Endothelial cell of umbilical vein (primary cell): ENCODE results near the gene RNF40. TPM values are rescaled to one million over a fixed set of nuclear protein-coding genes. Genes with fewer than 3 reads are reported as not detected.

Experiments used
- BruUV-seq: library from RNA; stranded (reverse); fragments of 400-500 nt; replicated peaks from 2 replicates; lab custom pipeline; 2021; lab: Mats Ljungman, UMichigan
- CTCF ChIA-PET: fragments of 300-600, 350-600 bp; sonication (Branson Sonifier 250); formaldehyde crosslinking; loops from one replicate; lab custom pipeline; 2021; ENCODE audit warnings: antibody characterized with exemption, inconsistent platforms; lab: Charles Lee
- POLR2A ChIA-PET: fragments of 300-600, 350-600 bp; sonication (Branson Sonifier 250); formaldehyde crosslinking; loops from one replicate; lab custom pipeline; 2021; ENCODE audit warnings: antibody characterized with exemption, inconsistent platforms; lab: Charles Lee
- DNase-seq: peaks from one replicate; pipeline ENCODE4 v3.0.0-alpha.2; 2011; ENCODE audit warnings: low read depth, low spot score
- FAIRE-seq: peaks from 2 replicates; lab custom pipeline; 2011; peaks lifted over from hg19 to GRCh38; lab: Jason Lieb, UNC
- H2AFZ ChIP-seq: 2 replicates; pipeline ENCODE4 v1.6.0; 2012; ENCODE audit warnings: low read depth, low read length, control low read depth, inconsistent platforms
- H3K27ac ChIP-seq: 2 replicates; pipeline ENCODE4 v1.5.1; 2011; ENCODE audit warnings: low read depth, mild to moderate bottlenecking, control low read depth, low read length, moderate library complexity; ENCODE audit not compliant: insufficient read depth
- H3K27me3 ChIP-seq, 2 experiments: 2 replicates each; pipeline versions ENCODE4 v1.6.0 to v1.6.1; 2011; ENCODE audit warnings: low read length in 2 of 2, mixed read lengths in 1 of 2; ENCODE audit not compliant: control insufficient read depth in 2 of 2, insufficient read depth in 2 of 2
- H3K36me3 ChIP-seq, 2 experiments: 2 replicates in 1 of 2; 3 replicates in 1 of 2; pipeline ENCODE4 v1.5.1; 2011; ENCODE audit warnings: low read length in 2 of 2, mild to moderate bottlenecking in 1 of 2, moderate library complexity in 1 of 2; ENCODE audit not compliant: control insufficient read depth in 2 of 2, insufficient read depth in 2 of 2; ENCODE audit errors: extremely low read depth in 1 of 2
- H3K4me1 ChIP-seq: 3 replicates; pipeline ENCODE4 v1.5.1; 2011; ENCODE audit warnings: mild to moderate bottlenecking, low read length; ENCODE audit not compliant: control insufficient read depth, insufficient read depth; ENCODE audit errors: extremely low read depth
- H3K4me2 ChIP-seq: 2 replicates; pipeline ENCODE4 v1.6.1; 2011; ENCODE audit warnings: low read length, control low read depth, mixed read lengths; ENCODE audit not compliant: insufficient read depth
- H3K4me3 ChIP-seq, 3 experiments: fragments of 200-600 bp in 1 of 3; sonication (generic), shearing (Covaris generic) in 1 of 3; replicated peaks in 1 of 3; 2 replicates each; pipeline ENCODE4 v1.5.1; 2011 to 2016; ENCODE audit warnings: control low read depth in 3 of 3, low read length in 3 of 3, mild to moderate bottlenecking in 2 of 3, inconsistent platforms in 1 of 3, low read depth in 1 of 3, moderate library complexity in 1 of 3; ENCODE audit not compliant: insufficient read depth in 1 of 3
- H3K79me2 ChIP-seq: 2 replicates; pipeline ENCODE4 v1.6.0; 2012; ENCODE audit warnings: low read length, inconsistent platforms; ENCODE audit not compliant: control insufficient read depth, insufficient read depth
- H3K9ac ChIP-seq: replicated peaks from 2 replicates; pipeline ENCODE3; 2011; ENCODE audit warnings: low read length, control low read depth; ENCODE audit not compliant: insufficient read depth; ENCODE audit errors: extremely low read depth
- H3K9me1 ChIP-seq: replicated peaks from 3 replicates; pipeline ENCODE4 v1.6.0; 2011; ENCODE audit warnings: mild to moderate bottlenecking, low read length; ENCODE audit not compliant: control insufficient read depth, insufficient read depth; ENCODE audit errors: extremely low read depth
- H3K9me3 ChIP-seq: replicated peaks from 2 replicates; pipeline ENCODE4 v1.5.1; 2012; ENCODE audit warnings: low read length, inconsistent platforms; ENCODE audit not compliant: control insufficient read depth, insufficient read depth
- H4K20me1 ChIP-seq: replicated peaks from 2 replicates; pipeline ENCODE3; 2011; ENCODE audit warnings: mild to moderate bottlenecking, low read length; ENCODE audit not compliant: control insufficient read depth, insufficient read depth; ENCODE audit errors: extremely low read depth
- EZH2 ChIP-seq: IDR thresholded peaks from 2 replicates; pipeline ENCODE4 v1.6.1; 2012; ENCODE audit warnings: borderline replicate concordance, low read depth, mild to moderate bottlenecking, moderate library complexity, low read length, inconsistent platforms; ENCODE audit not compliant: severe bottlenecking
- FOS ChIP-seq: IDR thresholded peaks from 2 replicates; pipeline ENCODE4 v1.6.1; 2011; ENCODE audit warnings: mild to moderate bottlenecking, low read length, moderate library complexity, borderline replicate concordance; ENCODE audit not compliant: insufficient read depth
- GATA2 ChIP-seq: IDR thresholded peaks from 2 replicates; pipeline ENCODE4 v1.7.0; 2011; ENCODE audit warnings: low read depth, mild to moderate bottlenecking, moderate library complexity, mixed read lengths, low read length; ENCODE audit not compliant: insufficient read length, insufficient read depth
- JUN ChIP-seq: IDR thresholded peaks from 2 replicates; pipeline ENCODE4 v1.6.1; 2011; ENCODE audit warnings: borderline replicate concordance, low read depth; ENCODE audit not compliant: insufficient read length, insufficient read depth
- MYC ChIP-seq: IDR thresholded peaks from one replicate; pipeline ENCODE4 v1.6.1; 2011; ENCODE audit warnings: mild to moderate bottlenecking, low read depth, low read length
- POLR2A ChIP-seq: IDR thresholded peaks from 2 replicates; pipeline ENCODE4 v1.6.1; 2012; ENCODE audit warnings: low read depth, mild to moderate bottlenecking, control low read depth, low read length
- POLR2AphosphoS5 ChIP-seq: IDR thresholded peaks from 2 replicates; pipeline ENCODE4 v1.6.1; 2012; ENCODE audit warnings: low read depth, mild to moderate bottlenecking, control low read depth, low read length, moderate library complexity; ENCODE audit not compliant: insufficient read depth
- dilution Hi-C: fragments of 300-500 bp; cut with MboI; formaldehyde crosslinking; loops from one replicate; pipeline ENCODE4 v1.15.0; 2019; ENCODE audit warnings: low sequenced_read_pairs; ENCODE audit not compliant: extremely low pct_ligation_motif_present
- intact Hi-C: fragments of 100-400 bp; cut with micrococcal nuclease; formaldehyde crosslinking; loops from one replicate; pipeline ENCODE4 v1.10.0; 2022
- polyA plus RNA-seq, 4 experiments: library from polyadenylated mRNA; depleted of rRNA in 3 of 4; stranded (reverse) in 3 of 4; unstranded in 1 of 4; fragments of >200 nt; gene quantifications; 2 replicates each; pipeline versions ENCODE4 v1.2.1 to v1.2.3, GENCODE V29; 2011 to 2012; ENCODE audit warnings: missing spikeins in 1 of 4
- total RNA-seq: library from RNA; stranded (reverse); gene quantifications from 2 replicates; pipeline ENCODE4 v1.2.3, GENCODE V29; 2021
- TF ChIP-seq, protein P1 (sequence below), 2 donors: IDR thresholded peaks; 1 replicate in 1 of 2; 2 replicates in 1 of 2; pipeline ENCODE4 v1.5.1; 2011; ENCODE audit warnings: low read length in 2 of 2, mild to moderate bottlenecking in 2 of 2, moderate library complexity in 2 of 2, control low read depth in 1 of 2, inconsistent platforms in 1 of 2, low read depth in 1 of 2; ENCODE audit not compliant: insufficient read depth in 1 of 2; ENCODE audit errors: extremely low read depth in 1 of 2
- TF ChIP-seq, protein P2 (sequence below): IDR thresholded peaks from 2 replicates; pipeline ENCODE4 v1.6.1; 2011; ENCODE audit not compliant: insufficient read depth, insufficient read length

The RNF40 gene
- total and polyA plus RNA-seq, 2 donors (not counting 3 experiments of a cell fraction or from before 2014, with no cell fraction given): 60.5 to 102 TPM

DNA sequence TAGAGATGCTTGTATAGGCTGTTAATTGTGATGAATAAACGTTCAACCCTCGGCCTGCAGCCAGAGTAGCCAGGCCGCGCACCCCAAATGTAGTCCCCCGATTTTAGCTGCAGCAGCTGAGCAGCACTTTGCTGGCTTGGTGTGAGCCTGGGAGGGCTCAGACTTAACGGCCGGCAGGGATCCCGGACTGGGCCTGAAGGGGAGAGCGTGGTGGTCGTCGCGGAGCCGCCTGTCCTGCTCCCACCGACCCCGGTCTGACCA lies 12.9 kb downstream of the RNF40 start:
- BruUV-seq: no TSS peak
- dilution Hi-C loops (no loop called here), intact Hi-C loops (no loop called here)
- H4K20me1 ChIP-seq: no peaks in the 10 kb centered on the region
- FAIRE-seq (no peak), DNase-seq (no peak)
- no peak overlapping the region for H2AFZ ChIP-seq
- H3K79me2 ChIP-seq: no peaks in the 10 kb centered on the region
- POLR2A ChIA-PET: no interaction called here
- no peaks in the 10 kb centered on the region for H3K9me1 ChIP-seq
- peak overlapping the region in 2 of 3 experiments; percentile 56 to 62 for H3K4me3 ChIP-seq
- TF ChIP-seq JUN: no peak
- H3K27me3 ChIP-seq: no peaks in the 10 kb centered on the region
- H3K9me3 ChIP-seq: no peaks in the 10 kb centered on the region
- peaks cover 8% of the 10 kb centered on the region for H3K4me1 ChIP-seq
- no peak overlapping the region for H3K27ac ChIP-seq
- CTCF ChIA-PET: interaction anchor here (1.0 to 1.1 kb wide), 3 partner anchors 36 to 167 kb away, joined by 3 to 6 read pairs (median 4); no protein-coding TSS in a partner anchor
- peak overlapping the region; percentile 69 for H3K4me2 ChIP-seq
- peaks cover 4 to 27% of the 10 kb centered on the region in 2 experiments for H3K36me3 ChIP-seq
- H3K9ac ChIP-seq: peak overlapping the region; percentile 64

DNA sequence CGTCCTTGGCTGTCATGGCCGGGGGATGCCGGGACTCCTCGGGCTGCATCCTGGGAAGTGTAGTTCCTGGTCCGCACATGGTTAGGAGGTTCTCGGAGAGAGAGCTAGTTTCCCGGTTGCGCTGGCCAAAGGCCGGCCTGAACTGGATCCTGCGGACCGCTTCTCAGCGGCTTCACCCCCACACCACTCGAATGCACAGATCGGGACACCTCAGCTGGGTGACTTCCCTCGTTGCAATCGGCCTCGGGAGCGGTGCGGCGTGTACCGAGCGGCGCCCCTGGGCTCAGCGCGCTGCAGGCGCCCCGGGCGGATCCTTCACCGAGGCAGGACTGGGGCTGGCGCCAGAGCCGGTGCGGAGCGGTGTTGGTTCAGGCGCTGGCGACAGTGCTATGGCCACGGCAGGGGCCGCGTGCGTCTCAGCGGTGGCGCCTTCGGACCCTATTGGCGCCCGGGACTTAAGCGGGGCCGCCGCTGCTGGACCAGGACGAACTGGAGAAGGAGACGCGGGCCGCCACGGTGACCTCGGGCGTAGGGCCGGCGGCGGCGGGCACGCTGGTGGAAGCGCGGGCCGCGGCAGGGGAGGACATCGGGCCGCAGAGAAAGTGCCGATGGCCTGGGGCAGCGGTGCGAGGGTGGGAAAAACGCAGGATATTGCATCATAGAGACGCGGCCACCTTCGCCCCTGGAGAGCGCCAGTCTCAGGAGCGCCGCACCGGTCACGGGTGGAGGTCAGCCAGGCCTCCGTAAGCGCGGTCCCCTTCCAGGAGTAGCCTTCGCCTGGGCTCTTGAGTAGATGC lies 13.5 kb downstream of the RNF40 start:
- Histone ChIP-seq H3K9ac (peak overlapping the region; percentile 64), H3K27ac (peak overlapping the region; percentile 26), H4K20me1 (no peaks in the 10 kb centered on the region), H3K9me3 (no peaks in the 10 kb centered on the region), H3K4me2 (peak overlapping the region; percentile 69), H2AFZ (peak overlapping the region; percentile 26), H3K27me3 (no peaks in the 10 kb centered on the region), H3K4me1 (peaks cover 8% of the 10 kb centered on the region), H3K36me3 (peaks cover 4 to 27% of the 10 kb centered on the region in 2 experiments), H3K4me3 (peak overlapping the region; percentile 20 to 62 (median 56)), H3K9me1 (no peaks in the 10 kb centered on the region), H3K79me2 (no peaks in the 10 kb centered on the region)
- POLR2A ChIA-PET: no interaction called here
- BruUV-seq: TSS peak; percentile 17
- dilution Hi-C loops (no loop called here), intact Hi-C loops (loop anchor here (1.0 kb wide), 3 partner anchors 11 to 39 kb away; partner anchors contain the start of genes CFAP119 and RNF40)
- TF ChIP-seq POLR2AphosphoS5: peak; percentile 63
- TF ChIP-seq JUN: no peak
- TF ChIP-seq, protein P1, sequence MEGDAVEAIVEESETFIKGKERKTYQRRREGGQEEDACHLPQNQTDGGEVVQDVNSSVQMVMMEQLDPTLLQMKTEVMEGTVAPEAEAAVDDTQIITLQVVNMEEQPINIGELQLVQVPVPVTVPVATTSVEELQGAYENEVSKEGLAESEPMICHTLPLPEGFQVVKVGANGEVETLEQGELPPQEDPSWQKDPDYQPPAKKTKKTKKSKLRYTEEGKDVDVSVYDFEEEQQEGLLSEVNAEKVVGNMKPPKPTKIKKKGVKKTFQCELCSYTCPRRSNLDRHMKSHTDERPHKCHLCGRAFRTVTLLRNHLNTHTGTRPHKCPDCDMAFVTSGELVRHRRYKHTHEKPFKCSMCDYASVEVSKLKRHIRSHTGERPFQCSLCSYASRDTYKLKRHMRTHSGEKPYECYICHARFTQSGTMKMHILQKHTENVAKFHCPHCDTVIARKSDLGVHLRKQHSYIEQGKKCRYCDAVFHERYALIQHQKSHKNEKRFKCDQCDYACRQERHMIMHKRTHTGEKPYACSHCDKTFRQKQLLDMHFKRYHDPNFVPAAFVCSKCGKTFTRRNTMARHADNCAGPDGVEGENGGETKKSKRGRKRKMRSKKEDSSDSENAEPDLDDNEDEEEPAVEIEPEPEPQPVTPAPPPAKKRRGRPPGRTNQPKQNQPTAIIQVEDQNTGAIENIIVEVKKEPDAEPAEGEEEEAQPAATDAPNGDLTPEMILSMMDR (IDR thresholded peaks at IDR 0.05; ENCODE audit: extremely low read depth in 1 of 2, insufficient read depth in 1 of 2, low read depth in 1 of 2, low read length in 2 of 2): no peak
- no peak for TF ChIP-seq FOS
- TF ChIP-seq GATA2: no peak
- TF ChIP-seq, protein P2, sequence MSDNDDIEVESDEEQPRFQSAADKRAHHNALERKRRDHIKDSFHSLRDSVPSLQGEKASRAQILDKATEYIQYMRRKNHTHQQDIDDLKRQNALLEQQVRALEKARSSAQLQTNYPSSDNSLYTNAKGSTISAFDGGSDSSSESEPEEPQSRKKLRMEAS: peak; percentile 59
- no peak for TF ChIP-seq EZH2
- TF ChIP-seq POLR2A: peak; percentile 88
- TF ChIP-seq MYC: peak; percentile 82
- CTCF ChIA-PET: interaction anchor here (1.0 to 1.1 kb wide), 3 partner anchors 35 to 166 kb away, joined by 3 to 6 read pairs (median 4); no protein-coding TSS in a partner anchor
- DNase-seq (peak; percentile 77), FAIRE-seq (peak; percentile 88)
